Activated T-cell treated with anti-CD3 and anti-CD28 coated beads, Interleukin-2, amount 50 U/mL, for 1 hour (primary cell): ENCODE measurements around the gene NDUFV3.
"Not testable (repeated sequence)": the region's sequence is repeated elsewhere in the genome, so short reads cannot be mapped to it uniquely, and the experiment has no call there.

Source experiments
- DNase-seq: peaks from one replicate; pipeline ENCODE4 v3.0.0-alpha.2; 2020

The NDUFV3 gene

GRCh38 chr21:42937034-42937940 lies 44.2 kb downstream of the NDUFV3 start:
- not testable (repeated sequence) for DNase-seq

- DNase-seq = no peak
These were observed 45.0 kb downstream of the NDUFV3 start for GRCh38 chr21:42937960-42938605.

- DNase-seq = not testable (repeated sequence)
These were observed 45.5 kb downstream of the NDUFV3 start for GRCh38 chr21:42938606-42938995.

- DNase-seq = no peak
These were observed 46.7 kb downstream of the NDUFV3 start for GRCh38 chr21:42939582-42940413.

GRCh38 chr21:42941696-42942085 lies 48.6 kb downstream of the NDUFV3 start:
- no peak for DNase-seq

GRCh38 chr21:42942244-42942643 lies 49.1 kb downstream of the NDUFV3 start:
- DNase-seq = no peak

- not testable (repeated sequence) for DNase-seq
These were observed 56.1 kb downstream of the NDUFV3 start for GRCh38 chr21:42949094-42949755.

- not testable (repeated sequence) for DNase-seq
These were observed 58.1 kb downstream of the NDUFV3 start for GRCh38 chr21:42951193-42951592.

GRCh38 chr21:42956824-42957630 lies 63.9 kb downstream of the NDUFV3 start:
- no peak for DNase-seq

GRCh38 chr21:42958122-42958521 lies 65.0 kb downstream of the NDUFV3 start:
- not testable (repeated sequence) for DNase-seq

GRCh38 chr21:42959728-42960127 lies 66.6 kb downstream of the NDUFV3 start:
- no peak for DNase-seq

GRCh38 chr21:42962380-42963007 lies 69.4 kb downstream of the NDUFV3 start:
- DNase-seq = no peak
